HEK293 (cell line): Measurements from ENCODE around the gene FCRL1.

Experiments used
- CTCF ChIA-PET: fragments of 350-600 bp; formaldehyde crosslinking; extraction: SDS; loops from one replicate; lab custom pipeline; 2021; ENCODE audit warnings: antibody characterized with exemption; lab: Yijun Ruan, JAX
- POLR2A ChIA-PET: fragments of 300-600 bp; formaldehyde crosslinking; extraction: SDS; loops from one replicate; lab custom pipeline; 2020; ENCODE audit warnings: antibody characterized with exemption, inconsistent platforms; lab: Yijun Ruan, JAX
- H3K27ac ChIP-seq: fragments of 200-500 bp; sonication (Bioruptor generic); 2 replicates; pipeline ENCODE4 v1.5.1; 2014; ENCODE audit warnings: low read depth, low read length, control low read depth, inconsistent platforms; ENCODE audit errors: extremely low read depth
- H3K36me3 ChIP-seq, 2 experiments: fragments of 200-500 bp in 1 of 2; sonication (Bioruptor generic) in 1 of 2; 1 replicate in 1 of 2; 2 replicates in 1 of 2; pipeline ENCODE4 v1.5.1; 2014 to 2017; ENCODE audit warnings: inconsistent platforms in 2 of 2, low read length in 2 of 2; ENCODE audit not compliant: control insufficient read depth in 2 of 2, insufficient read depth in 1 of 2
- H3K4me1 ChIP-seq: fragments of 200-500 bp; sonication (Bioruptor generic); 2 replicates; pipeline ENCODE4 v1.5.1; 2014; ENCODE audit warnings: mild to moderate bottlenecking, low read length, inconsistent platforms; ENCODE audit not compliant: control insufficient read depth, insufficient read depth
- H3K4me3 ChIP-seq: 2 replicates; pipeline ENCODE4 v1.5.1; 2011; ENCODE audit warnings: low read depth, mild to moderate bottlenecking, control low read depth, low read length, moderate library complexity
- H3K9me3 ChIP-seq: fragments of 200-500 bp; sonication (Bioruptor generic); 2 replicates; pipeline ENCODE4 v1.5.1; 2014; ENCODE audit warnings: low read depth, low read length, inconsistent platforms; ENCODE audit not compliant: control insufficient read depth, insufficient read depth
- HIC1 ChIP-seq: fragments of 450-650 bp; formaldehyde crosslinking; IDR thresholded peaks from 2 replicates; pipeline ENCODE4 v1.5.1; 2016; ENCODE audit warnings: missing biosample characterization, missing genetic modification characterization
- KLF7 ChIP-seq: fragments of 450-650 bp; formaldehyde crosslinking; IDR thresholded peaks from 2 replicates; pipeline ENCODE4 v1.5.1; 2016; ENCODE audit warnings: missing biosample characterization, missing genetic modification characterization, borderline replicate concordance
- ZBTB11 ChIP-seq: fragments of 450-650 bp; formaldehyde crosslinking; conservative IDR thresholded peaks from 2 replicates; pipeline ENCODE4 v1.5.1; 2016; ENCODE audit warnings: low read depth, missing biosample characterization, missing genetic modification characterization
- ZBTB17 ChIP-seq: fragments of 450-650 bp; formaldehyde crosslinking; IDR thresholded peaks from 2 replicates; pipeline ENCODE4 v1.5.1; 2016; ENCODE audit warnings: missing biosample characterization, missing genetic modification characterization
- ZBTB8A ChIP-seq: fragments of 450-650 bp; formaldehyde crosslinking; IDR thresholded peaks from 2 replicates; pipeline ENCODE4 v1.5.1; 2016; ENCODE audit warnings: missing biosample characterization, missing genetic modification characterization
- ZIC2 ChIP-seq: fragments of 450-650 bp; formaldehyde crosslinking; IDR thresholded peaks from 2 replicates; pipeline ENCODE4 v1.5.1; 2016; ENCODE audit warnings: missing biosample characterization, missing genetic modification characterization
- ZNF148 ChIP-seq: fragments of 450-650 bp; formaldehyde crosslinking; IDR thresholded peaks from 2 replicates; pipeline ENCODE4 v1.5.0; 2017; ENCODE audit warnings: missing biosample characterization, missing genetic modification characterization, borderline replicate concordance
- ZNF202 ChIP-seq: fragments of 450-650 bp; formaldehyde crosslinking; IDR thresholded peaks from 2 replicates; pipeline ENCODE4 v1.5.1; 2016; ENCODE audit warnings: missing biosample characterization, missing genetic modification characterization, borderline replicate concordance
- ZNF280D ChIP-seq: fragments of 450-650 bp; formaldehyde crosslinking; IDR thresholded peaks from 2 replicates; pipeline ENCODE4 v1.5.1; 2016; ENCODE audit warnings: missing biosample characterization, missing genetic modification characterization
- ZNF394 ChIP-seq: fragments of 450-650 bp; formaldehyde crosslinking; IDR thresholded peaks from 2 replicates; pipeline ENCODE4 v1.5.1; 2016; ENCODE audit warnings: missing biosample characterization, missing genetic modification characterization, mild to moderate bottlenecking, moderate library complexity, borderline replicate concordance
- ZNF404 ChIP-seq: fragments of 450-650 bp; formaldehyde crosslinking; IDR thresholded peaks from 2 replicates; pipeline ENCODE4 v1.5.1; 2017; ENCODE audit warnings: missing biosample characterization, missing genetic modification characterization
- ZNF473 ChIP-seq: fragments of 450-650 bp; formaldehyde crosslinking; IDR thresholded peaks from 2 replicates; pipeline ENCODE4 v1.5.1; 2017; ENCODE audit warnings: missing biosample characterization, missing genetic modification characterization
- ZNF48 ChIP-seq: fragments of 450-650 bp; formaldehyde crosslinking; IDR thresholded peaks from 2 replicates; pipeline ENCODE4 v1.5.1; 2016; ENCODE audit warnings: missing biosample characterization, missing genetic modification characterization
- ZNF518A ChIP-seq: fragments of 450-650 bp; formaldehyde crosslinking; conservative IDR thresholded peaks from 2 replicates; pipeline ENCODE4 v1.5.1; 2016; ENCODE audit warnings: low read depth, missing biosample characterization, missing genetic modification characterization
- ZNF530 ChIP-seq: fragments of 450-650 bp; formaldehyde crosslinking; IDR thresholded peaks from 2 replicates; pipeline ENCODE4 v1.5.1; 2016; ENCODE audit warnings: low read depth, missing biosample characterization, missing genetic modification characterization
- ZNF555 ChIP-seq: fragments of 450-650 bp; formaldehyde crosslinking; conservative IDR thresholded peaks from 2 replicates; pipeline ENCODE4 v1.5.1; 2017; ENCODE audit warnings: missing biosample characterization, mild to moderate bottlenecking, missing genetic modification characterization, inconsistent platforms
- ZNF596 ChIP-seq: fragments of 450-650 bp; IDR thresholded peaks from 2 replicates; pipeline ENCODE4 v1.5.0; 2018; ENCODE audit warnings: missing biosample characterization, mild to moderate bottlenecking, missing genetic modification characterization, moderate library complexity
- ZNF623 ChIP-seq: fragments of 450-650 bp; formaldehyde crosslinking; IDR thresholded peaks from 2 replicates; pipeline ENCODE4 v1.5.1; 2016; ENCODE audit warnings: missing biosample characterization, missing genetic modification characterization
- ZNF747 ChIP-seq: fragments of 450-650 bp; formaldehyde crosslinking; IDR thresholded peaks from 2 replicates; pipeline ENCODE4 v1.5.1; 2016; ENCODE audit warnings: missing biosample characterization, missing genetic modification characterization

Gene FCRL1

GRCh38 chr1:157748262-157748817, 71.6 kb downstream of the FCRL1 start:
- ChIA-PET POLR2A (no interaction called here), CTCF (interaction anchor here (1.1 to 2.0 kb wide), 2 partner anchors 57 to 168 kb away, joined by 4 to 5 read pairs; no protein-coding TSS in a partner anchor)
- Histone ChIP-seq H3K4me1 (no peaks in the 10 kb centered on the region), H3K36me3 (no peaks in the 10 kb centered on the region), H3K9me3 (no peaks in the 10 kb centered on the region), H3K27ac (no peak overlapping the region), H3K4me3 (no peak overlapping the region)
- TF ChIP-seq ZBTB17 (tag by site-specific recombination) (no peak), ZNF473 (no peak), ZNF48 (tag by site-specific recombination) (no peak), KLF7 (tag by site-specific recombination) (no peak), ZNF596 (tag by site-specific recombination) (no peak), ZBTB8A (no peak), ZNF747 (tag by site-specific recombination) (no peak), ZNF202 (tag by site-specific recombination) (no peak), ZBTB11 (tag by site-specific recombination) (peak; percentile 36; the same call in 1 of the 2 replicates), ZNF555 (tag by site-specific recombination) (peak; percentile 34), ZNF530 (no peak), ZNF623 (tag by site-specific recombination) (0 out of 2 replicates have a peak, but pooled peaks have one; percentile 31), ZNF404 (tag by site-specific recombination) (no peak), ZNF280D (tag by site-specific recombination) (no peak), ZNF148 (tag by site-specific recombination) (no peak), ZNF518A (tag by site-specific recombination) (peak; percentile 64), ZNF394 (tag by site-specific recombination) (peak; percentile 76; the same call in 1 of the 2 replicates), HIC1 (tag by site-specific recombination) (no peak), ZIC2 (tag by site-specific recombination) (no peak)
